Subcutaneous adipose tissue (tissue), 4 donors: Measurements from ENCODE around the gene TRPC4AP. TPM values are rescaled to one million over a fixed set of nuclear protein-coding genes. Genes with fewer than 3 reads are reported as not detected.

Source experiments
- CTCF ChIP-seq: fragments of 450-650 bp; IDR thresholded peaks from one replicate; pipeline ENCODE4 v1.5.1; 2016; ENCODE audit warnings: low read depth, mild to moderate bottlenecking, control low read depth, antibody characterized with exemption, moderate library complexity
- total RNA-seq, 4 donors: library from RNA; depleted of rRNA; stranded (reverse); fragments of >200 nt; gene quantifications; one replicate each; pipeline ENCODE4 v1.1.0, GENCODE V29; 2016

TRPC4AP gene
- total RNA-seq, 4 donors from 2014 or later: 76.6 to 112 (median 78.5) TPM

DNA sequence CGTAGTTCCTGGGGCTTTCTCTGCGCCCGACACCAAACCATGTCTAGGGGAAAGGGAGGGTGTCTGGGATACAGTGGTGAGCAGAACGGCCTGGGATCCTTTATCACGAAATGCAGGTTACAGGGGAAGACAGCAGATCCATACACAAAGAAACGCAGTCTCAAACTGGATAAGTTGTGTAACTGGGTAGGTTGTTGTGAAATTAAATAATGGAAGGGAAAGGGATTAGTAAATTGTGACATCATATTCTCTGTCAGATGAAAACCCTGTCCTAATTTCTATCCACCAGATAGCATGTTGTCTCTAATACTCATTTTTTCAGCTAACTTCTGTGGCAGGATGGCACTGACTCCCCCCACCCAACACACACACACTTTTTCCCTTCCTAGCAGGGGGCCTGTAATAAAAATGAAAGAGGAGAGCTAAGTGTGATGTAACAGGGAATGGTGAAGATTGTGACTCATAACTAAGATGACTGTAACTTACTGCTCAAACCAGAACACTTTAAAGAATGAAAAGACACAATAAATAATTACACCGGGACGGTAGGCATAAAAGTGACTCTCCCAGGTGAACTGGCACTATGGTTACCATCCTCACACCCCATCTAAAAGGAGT is 769 bp upstream of the TRPC4AP start:
- no peak for TF ChIP-seq CTCF

DNA sequence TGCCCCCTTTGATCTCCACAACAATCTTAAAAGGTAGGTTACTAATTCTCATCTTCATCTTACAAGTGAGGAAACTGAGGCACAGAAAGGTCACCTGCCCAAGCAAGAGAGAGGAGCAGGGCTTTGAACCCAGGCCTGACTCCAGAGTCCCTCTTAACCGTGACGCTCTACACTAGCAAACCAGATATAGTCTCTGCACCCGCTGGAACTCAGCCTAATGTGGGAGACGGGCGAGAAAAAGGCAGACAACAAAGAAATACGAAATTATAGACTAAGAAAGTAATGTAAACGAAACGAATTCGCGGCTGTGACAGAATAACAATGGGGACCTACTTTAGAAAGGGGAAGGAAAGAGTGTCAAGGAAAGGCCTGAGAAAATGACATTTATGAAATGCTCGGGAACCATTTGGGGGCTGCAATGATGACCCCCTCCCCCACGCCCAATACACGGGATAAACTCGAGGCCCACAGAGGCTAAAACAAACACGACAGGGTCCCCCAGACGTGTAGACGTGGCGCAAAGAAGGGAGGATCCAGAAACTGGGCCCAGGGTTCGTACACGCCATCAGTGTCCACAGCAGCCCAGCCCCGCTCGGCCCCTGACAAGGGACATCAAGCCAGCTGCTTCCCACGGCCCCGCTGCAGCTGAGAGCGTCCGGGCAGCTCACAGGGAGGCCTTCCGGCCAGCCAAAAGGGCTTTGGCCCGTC is 637 bp downstream of the TRPC4AP start:
- TF ChIP-seq CTCF: no peak

GRCh38 chr20:35088231-35089145 is 4.1 kb downstream of the TRPC4AP start:
- no peak for TF ChIP-seq CTCF

DNA sequence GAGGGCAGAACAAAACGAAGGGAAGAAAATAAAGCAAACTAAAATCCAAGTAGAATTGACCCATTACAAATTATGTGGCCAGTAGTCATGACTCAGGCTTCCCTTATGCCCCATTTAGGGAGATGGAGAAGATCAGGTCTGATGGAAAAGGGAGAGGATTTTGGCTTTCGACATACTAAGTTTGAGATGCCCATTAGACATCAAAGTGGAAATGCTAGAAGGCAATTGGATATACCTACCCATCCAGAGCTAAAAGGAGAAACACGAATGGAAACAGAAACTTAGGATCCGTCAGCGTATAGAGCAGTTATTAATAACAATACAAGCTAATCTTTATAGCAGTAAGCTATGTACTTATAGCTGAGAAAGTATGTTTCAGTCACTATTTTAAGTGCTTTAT is 4.8 kb downstream of the TRPC4AP start:
- TF ChIP-seq CTCF: no peak

GRCh38 chr20:35087355-35087754 is 5.3 kb downstream of the TRPC4AP start:
- no peak for TF ChIP-seq CTCF

DNA sequence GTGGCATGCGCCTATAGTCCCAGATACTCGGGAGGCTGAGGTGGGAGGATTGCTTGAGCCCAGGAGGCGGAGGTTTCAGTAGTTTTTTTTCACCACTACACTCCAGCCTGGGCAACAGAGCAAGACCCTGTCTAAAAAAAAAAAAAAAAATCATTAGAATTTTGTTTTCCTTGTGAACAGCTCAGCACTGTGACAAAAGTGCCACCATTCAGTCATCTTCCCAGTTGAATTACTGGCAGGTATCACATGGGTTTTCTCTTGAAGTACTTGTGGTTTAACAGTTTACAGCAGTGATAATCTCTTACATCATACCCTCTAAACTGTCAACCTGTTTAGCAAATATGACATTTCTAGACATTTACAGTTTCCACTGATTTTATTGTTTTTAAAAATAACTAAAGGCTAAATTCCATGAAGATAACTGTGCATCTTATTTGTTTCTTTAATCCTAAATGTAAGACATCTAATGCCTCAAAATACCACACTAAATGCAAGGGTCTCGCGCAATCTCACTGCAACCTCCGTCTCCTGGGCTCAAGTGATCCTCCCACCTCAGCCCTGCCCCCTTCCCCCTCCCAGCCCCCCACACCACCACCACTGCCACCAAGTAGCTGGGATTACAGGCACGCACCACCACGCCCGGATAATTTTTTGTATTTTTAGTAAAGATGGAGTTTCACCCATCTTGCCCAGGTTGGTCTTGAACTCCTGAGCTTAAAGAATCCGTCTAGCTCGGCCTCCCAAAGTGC is 7.0 kb downstream of the TRPC4AP start:
- TF ChIP-seq CTCF: no peak

GRCh38 chr20:35084998-35085397 is 7.6 kb downstream of the TRPC4AP start:
- no peak for TF ChIP-seq CTCF
